Cortex of kidney (tissue), 1 donor: ENCODE data around the gene MCM7.

Source experiments
- DNase-seq: peaks from one replicate; lab custom pipeline; 2025; lab: John Stamatoyannopoulos, UW

Gene MCM7

GRCh38 chr7:100071018-100071723, 30.0 kb downstream of the MCM7 start:
- DNase-seq = no peak

DNA sequence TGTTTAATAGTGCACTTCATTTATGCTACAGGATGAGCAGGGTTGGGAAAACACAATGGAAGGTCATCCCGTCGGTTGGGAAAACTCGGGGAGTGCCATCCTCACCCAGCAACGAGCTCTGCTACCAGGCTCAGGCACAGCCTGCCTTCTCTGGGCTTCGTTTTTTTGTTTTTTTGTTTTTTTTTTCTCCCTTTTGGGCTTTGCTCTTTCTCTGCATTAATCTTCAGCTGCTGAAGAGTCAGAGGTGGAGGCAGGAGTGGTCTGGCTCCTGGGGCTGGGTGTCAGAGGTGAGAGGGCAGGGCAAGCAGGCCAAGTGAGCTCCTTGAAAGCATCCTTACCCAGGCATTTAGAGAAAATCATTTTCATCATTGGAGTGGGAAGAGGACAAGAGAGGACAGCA, 31.2 kb downstream of the MCM7 start:
- DNase-seq = no peak

DNA sequence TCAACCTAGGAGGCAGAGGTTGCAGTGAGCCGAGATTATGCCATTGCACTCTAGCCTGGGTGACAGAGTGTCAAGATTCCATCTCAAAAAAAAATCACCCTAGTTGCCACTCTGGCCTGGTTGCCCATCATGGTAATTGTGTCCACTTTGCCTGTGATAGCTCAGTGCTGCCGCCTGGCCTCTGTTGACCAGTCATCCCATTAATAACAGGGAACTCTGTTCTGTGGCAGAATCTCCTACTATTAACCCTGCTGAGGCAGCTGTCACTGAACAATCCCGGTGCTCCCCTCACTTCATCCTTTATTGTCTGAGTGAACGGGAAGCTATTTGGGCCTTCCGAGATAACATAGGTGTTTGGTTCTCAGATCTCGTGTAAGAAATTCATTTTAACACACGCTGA, 34.2 kb downstream of the MCM7 start:
- no peak for DNase-seq

- no peak for DNase-seq
These were observed 35.6 kb downstream of the MCM7 start for GRCh38 chr7:100065452-100066186.

- no peak for DNase-seq
These were observed 37.0 kb downstream of the MCM7 start for GRCh38 chr7:100064162-100064561.

DNA sequence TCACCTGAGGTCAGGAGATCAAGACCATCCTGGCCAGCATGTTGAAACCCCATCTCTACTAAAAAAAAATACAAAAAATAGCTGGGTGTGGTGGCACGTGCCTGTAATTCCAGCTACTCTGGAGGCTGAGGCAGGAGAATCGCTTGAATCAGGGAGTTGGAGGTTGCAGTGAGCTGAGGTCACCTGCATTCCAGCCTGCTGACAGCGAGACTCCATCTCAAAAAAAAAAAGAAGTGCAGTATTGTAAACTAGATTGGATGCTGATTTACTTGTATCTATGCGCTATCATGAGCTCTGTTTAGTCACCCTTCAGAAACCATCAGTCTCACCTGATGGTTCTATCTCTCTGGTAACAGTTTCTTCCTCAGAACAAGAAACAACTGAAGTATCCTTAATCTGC, 37.8 kb downstream of the MCM7 start:
- DNase-seq = no peak

DNA sequence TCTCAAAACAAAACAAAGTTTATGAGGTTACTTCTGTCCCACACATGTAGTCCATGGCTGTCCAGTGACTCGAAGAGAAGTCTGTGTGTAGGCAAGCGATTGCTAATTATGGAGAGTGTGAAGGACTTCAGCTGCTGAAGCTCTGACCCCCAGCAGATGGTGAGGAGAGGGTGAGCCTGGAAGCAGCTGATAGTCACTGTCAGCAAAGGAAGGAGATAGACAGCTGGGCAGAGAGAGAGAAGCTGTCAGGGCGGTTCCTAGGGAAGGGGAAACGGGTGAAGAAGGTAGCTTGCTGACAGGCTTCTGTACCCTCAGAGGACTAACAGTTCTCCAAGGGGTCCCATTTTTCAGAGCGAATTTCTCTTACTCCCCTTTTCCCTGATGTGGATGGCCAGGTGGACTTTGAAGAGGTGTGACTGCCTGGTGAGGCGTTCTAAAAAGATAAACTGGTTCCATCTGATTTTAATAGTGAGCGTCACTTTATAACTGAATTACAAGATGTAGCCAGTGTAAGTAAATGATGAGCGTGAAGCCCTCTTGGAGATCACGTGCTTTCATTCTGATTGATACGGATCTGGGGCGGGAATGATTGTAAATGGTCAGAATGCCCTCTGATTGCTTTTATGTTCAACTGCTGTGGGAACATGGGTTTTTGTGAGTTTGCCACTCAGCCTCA, 39.5 kb downstream of the MCM7 start:
- no peak for DNase-seq

DNA sequence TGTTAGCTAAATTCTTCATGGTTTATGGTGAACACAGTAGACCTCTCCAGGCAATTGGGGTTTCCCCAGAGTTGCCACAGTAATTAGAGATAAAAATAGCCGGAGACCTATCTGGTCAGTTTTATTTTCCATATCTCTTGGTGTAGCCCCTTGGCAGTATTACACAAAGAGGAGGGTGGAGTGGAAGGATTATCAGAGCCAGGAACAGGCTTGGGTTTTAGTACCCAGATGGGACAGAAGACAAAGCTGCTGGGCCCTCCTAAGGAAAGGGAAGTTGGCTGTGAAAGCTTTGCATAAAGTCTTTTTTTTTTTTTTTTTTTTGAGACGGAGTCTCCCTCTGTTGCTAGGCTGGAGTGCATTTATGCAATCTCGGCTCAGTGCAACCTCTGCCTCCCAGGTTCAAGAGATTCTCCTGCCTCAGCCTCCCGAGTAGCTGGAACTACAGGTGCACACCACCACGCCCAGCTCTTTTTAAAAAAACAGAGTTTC, 41.9 kb downstream of the MCM7 start:
- DNase-seq = no peak

DNA sequence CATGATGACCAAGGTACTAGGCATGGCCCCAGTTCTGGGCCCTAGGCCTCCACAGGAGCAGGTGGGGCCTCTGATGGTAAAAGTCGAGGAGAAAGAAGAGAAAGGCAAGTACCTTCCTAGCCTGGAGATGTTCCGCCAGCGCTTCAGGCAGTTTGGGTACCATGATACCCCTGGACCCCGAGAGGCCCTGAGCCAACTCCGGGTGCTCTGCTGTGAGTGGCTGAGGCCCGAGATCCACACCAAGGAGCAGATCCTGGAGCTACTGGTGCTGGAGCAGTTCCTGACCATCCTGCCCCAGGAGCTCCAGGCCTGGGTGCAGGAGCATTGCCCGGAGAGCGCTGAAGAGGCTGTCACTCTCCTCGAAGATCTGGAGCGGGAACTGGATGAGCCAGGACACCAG, 44.2 kb downstream of the MCM7 start:
- no peak for DNase-seq

DNA sequence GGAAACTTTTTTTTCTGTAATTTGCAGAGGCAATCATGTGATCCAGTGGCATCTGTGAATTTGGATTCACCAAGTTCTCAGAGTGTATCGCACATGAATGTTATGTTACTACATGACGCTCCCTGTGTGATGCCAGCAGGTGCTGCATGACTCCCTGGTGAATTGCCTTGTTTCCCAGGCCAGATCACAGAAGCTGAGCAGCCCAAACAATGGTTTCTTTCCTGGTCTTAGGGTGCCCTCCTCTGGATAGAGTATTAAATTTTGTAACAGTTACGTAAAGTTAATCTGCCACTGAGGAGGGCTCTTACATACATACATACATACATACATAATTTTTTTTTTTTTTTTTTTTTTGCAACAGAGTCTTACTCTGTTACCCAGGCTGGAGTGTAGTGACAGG, 48.0 kb downstream of the MCM7 start:
- no peak for DNase-seq

DNA sequence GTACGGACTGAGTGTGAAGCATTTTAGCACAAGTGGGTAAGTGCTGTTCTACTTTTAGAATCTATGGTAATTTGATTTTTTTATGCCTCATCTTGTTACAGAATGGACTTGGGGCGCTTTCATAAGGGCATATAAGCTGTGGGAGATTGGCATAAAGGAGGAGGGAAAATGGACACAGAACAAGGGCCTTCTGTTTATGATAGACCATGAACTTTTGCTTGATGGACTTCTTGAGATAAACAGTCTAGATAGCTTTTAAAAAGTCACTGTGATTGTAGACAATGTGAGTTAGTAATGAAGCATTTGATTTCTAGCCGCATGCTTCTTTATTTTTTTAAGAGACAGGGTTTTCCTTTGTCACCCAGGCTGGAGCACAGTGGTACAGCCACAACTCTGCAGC, 49.6 kb downstream of the MCM7 start:
- DNase-seq = no peak

GRCh38 chr7:100049441-100050291, 51.5 kb downstream of the MCM7 start, which contains the start of gene ZSCAN21:
ZSCAN21 (plus strand) TSS chr7:100049774; CDS start chr7:100057007, 7,233 bp downstream.
- DNase-seq = peak; percentile 44

GRCh38 chr7:100048680-100049079, 52.5 kb downstream of the MCM7 start:
- no peak for DNase-seq

DNA sequence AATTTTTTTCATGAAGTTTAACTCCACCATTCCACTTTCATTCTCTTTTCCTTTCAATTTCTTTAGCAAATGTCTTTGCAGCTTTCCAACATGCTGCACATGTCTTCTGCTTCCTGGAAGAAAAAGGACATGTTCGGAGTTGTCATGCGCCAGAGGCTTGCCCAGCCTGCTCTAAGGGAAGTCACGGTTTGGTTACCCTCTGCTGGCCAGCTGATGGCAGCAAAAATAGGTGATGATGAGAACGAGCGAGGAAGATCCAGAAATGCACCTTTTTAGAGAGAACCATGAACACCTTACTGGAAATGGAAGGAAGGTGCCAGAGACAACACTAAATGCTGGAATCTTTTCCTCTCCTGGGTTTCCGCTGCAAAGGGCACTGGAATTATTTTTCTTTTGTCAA, 56.5 kb downstream of the MCM7 start:
- no peak for DNase-seq
